NCI-H510A (cell line): ENCODE data around the gene WWP2.

ENCODE experiments used
- DNase-seq: peaks from one replicate; lab custom pipeline; 2025; lab: John Stamatoyannopoulos, UW

Gene WWP2

GRCh38 chr16:69927056-69927757, 165.1 kb downstream of the WWP2 start:
- no peak for DNase-seq

- DNase-seq = no peak
Observed at GRCh38 chr16:69928856-69929400, 166.8 kb downstream of the WWP2 start.

- no peak for DNase-seq
Observed at GRCh38 chr16:69929480-69929879, 167.3 kb downstream of the WWP2 start.

- DNase-seq = peak; percentile 3
Observed at GRCh38 chr16:69930117-69930776, 168.1 kb downstream of the WWP2 start.

GRCh38 chr16:69931631-69932030, 169.5 kb downstream of the WWP2 start:
- DNase-seq = no peak

GRCh38 chr16:69932228-69932627, 170.1 kb downstream of the WWP2 start:
- no peak for DNase-seq

- DNase-seq = no peak
Observed at GRCh38 chr16:69932691-69933392, 170.7 kb downstream of the WWP2 start.

GRCh38 chr16:69934044-69934443, 171.9 kb downstream of the WWP2 start:
- no peak for DNase-seq

GRCh38 chr16:69934751-69935150, 172.6 kb downstream of the WWP2 start:
- DNase-seq = no peak

GRCh38 chr16:69935278-69935711, 173.2 kb downstream of the WWP2 start:
- no peak for DNase-seq

GRCh38 chr16:69935740-69936139, 173.6 kb downstream of the WWP2 start:
- DNase-seq = no peak

GRCh38 chr16:69936252-69936651, 174.1 kb downstream of the WWP2 start:
- no peak for DNase-seq

- DNase-seq = no peak
Observed at GRCh38 chr16:69936751-69937211, 174.6 kb downstream of the WWP2 start.

- no peak for DNase-seq
Observed at GRCh38 chr16:69937465-69937951, 175.4 kb downstream of the WWP2 start.

- DNase-seq = no peak
Observed at GRCh38 chr16:69938981-69939820, 177.1 kb downstream of the WWP2 start.

GRCh38 chr16:69939821-69940585, 177.9 kb downstream of the WWP2 start:
- DNase-seq = no peak

- DNase-seq = no peak
Observed at GRCh38 chr16:69940676-69941075, 178.5 kb downstream of the WWP2 start.

- DNase-seq = no peak
Observed at GRCh38 chr16:69941251-69942098, 179.3 kb downstream of the WWP2 start.

GRCh38 chr16:69942099-69942491, 180.0 kb downstream of the WWP2 start:
- no peak for DNase-seq

GRCh38 chr16:69942627-69943170, 180.6 kb downstream of the WWP2 start:
- no peak for DNase-seq
